HEK293 (cell line): Measurements from ENCODE around the gene EPN1.

Experiments used
- CTCF ChIA-PET: fragments of 350-600 bp; formaldehyde crosslinking; extraction: SDS; loops from one replicate; lab custom pipeline; 2021; ENCODE audit warnings: antibody characterized with exemption; lab: Yijun Ruan, JAX
- POLR2A ChIA-PET: fragments of 300-600 bp; formaldehyde crosslinking; extraction: SDS; loops from one replicate; lab custom pipeline; 2020; ENCODE audit warnings: antibody characterized with exemption, inconsistent platforms; lab: Yijun Ruan, JAX
- H3K27ac ChIP-seq: fragments of 200-500 bp; sonication (Bioruptor generic); 2 replicates; pipeline ENCODE4 v1.5.1; 2014; ENCODE audit warnings: low read depth, low read length, control low read depth, inconsistent platforms; ENCODE audit errors: extremely low read depth
- H3K36me3 ChIP-seq, 2 experiments: fragments of 200-500 bp in 1 of 2; sonication (Bioruptor generic) in 1 of 2; 1 replicate in 1 of 2; 2 replicates in 1 of 2; pipeline ENCODE4 v1.5.1; 2014 to 2017; ENCODE audit warnings: inconsistent platforms in 2 of 2, low read length in 2 of 2; ENCODE audit not compliant: control insufficient read depth in 2 of 2, insufficient read depth in 1 of 2
- H3K4me1 ChIP-seq: fragments of 200-500 bp; sonication (Bioruptor generic); 2 replicates; pipeline ENCODE4 v1.5.1; 2014; ENCODE audit warnings: mild to moderate bottlenecking, low read length, inconsistent platforms; ENCODE audit not compliant: control insufficient read depth, insufficient read depth
- H3K4me3 ChIP-seq: 2 replicates; pipeline ENCODE4 v1.5.1; 2011; ENCODE audit warnings: low read depth, mild to moderate bottlenecking, control low read depth, low read length, moderate library complexity
- H3K9me3 ChIP-seq: fragments of 200-500 bp; sonication (Bioruptor generic); 2 replicates; pipeline ENCODE4 v1.5.1; 2014; ENCODE audit warnings: low read depth, low read length, inconsistent platforms; ENCODE audit not compliant: control insufficient read depth, insufficient read depth
- PRDM4 ChIP-seq: fragments of 450-650 bp; formaldehyde crosslinking; IDR thresholded peaks from 2 replicates; pipeline ENCODE4 v1.5.1; 2017; ENCODE audit warnings: missing biosample characterization, missing genetic modification characterization
- SCRT1 ChIP-seq: fragments of 450-650 bp; formaldehyde crosslinking; IDR thresholded peaks from 2 replicates; pipeline ENCODE4 v1.5.1; 2016; ENCODE audit warnings: missing biosample characterization, missing genetic modification characterization, borderline replicate concordance
- TRIM28 ChIP-seq: IDR thresholded peaks from 2 replicates; pipeline ENCODE4 v1.6.1; 2011; ENCODE audit warnings: low read length, control low read depth, borderline replicate concordance
- WT1 ChIP-seq: fragments of 450-650 bp; formaldehyde crosslinking; IDR thresholded peaks from 2 replicates; pipeline ENCODE4 v1.5.1; 2016; ENCODE audit warnings: missing biosample characterization, missing genetic modification characterization
- YY2 ChIP-seq: fragments of 450-650 bp; formaldehyde crosslinking; IDR thresholded peaks from 2 replicates; pipeline ENCODE4 v1.5.1; 2016; ENCODE audit warnings: missing biosample characterization, missing genetic modification characterization
- ZFP69B ChIP-seq: fragments of 450-650 bp; formaldehyde crosslinking; IDR thresholded peaks from 2 replicates; pipeline ENCODE4 v1.5.1; 2016; ENCODE audit warnings: missing biosample characterization, missing genetic modification characterization
- ZNF10 ChIP-seq: fragments of 450-650 bp; formaldehyde crosslinking; IDR thresholded peaks from 2 replicates; pipeline ENCODE4 v1.5.1; 2017; ENCODE audit warnings: missing biosample characterization, missing genetic modification characterization
- ZNF114 ChIP-seq: fragments of 450-650 bp; formaldehyde crosslinking; IDR thresholded peaks from 2 replicates; pipeline ENCODE4 v1.5.0; 2017; ENCODE audit warnings: missing biosample characterization, missing genetic modification characterization
- ZNF146 ChIP-seq: fragments of 450-650 bp; formaldehyde crosslinking; IDR thresholded peaks from 2 replicates; pipeline ENCODE4 v1.5.1; 2016; ENCODE audit warnings: missing biosample characterization, missing genetic modification characterization
- ZNF211 ChIP-seq: fragments of 450-650 bp; formaldehyde crosslinking; IDR thresholded peaks from 2 replicates; pipeline ENCODE4 v1.5.1; 2016; ENCODE audit warnings: low read depth, missing biosample characterization, missing genetic modification characterization
- ZNF24 ChIP-seq: fragments of 450-650 bp; formaldehyde crosslinking; IDR thresholded peaks from 2 replicates; pipeline ENCODE4 v1.5.1; 2016; ENCODE audit warnings: missing biosample characterization, missing genetic modification characterization
- ZNF292 ChIP-seq: fragments of 450-650 bp; formaldehyde crosslinking; IDR thresholded peaks from 2 replicates; pipeline ENCODE4 v1.5.1; 2016; ENCODE audit warnings: low read depth, missing biosample characterization, missing genetic modification characterization, borderline replicate concordance
- ZNF311 ChIP-seq: fragments of 450-650 bp; formaldehyde crosslinking; IDR thresholded peaks from 2 replicates; pipeline ENCODE4 v1.5.1; 2017; ENCODE audit warnings: missing biosample characterization, missing genetic modification characterization, borderline replicate concordance
- ZNF37A ChIP-seq: fragments of 450-650 bp; IDR thresholded peaks from 2 replicates; pipeline ENCODE4 v1.5.1; 2018; ENCODE audit warnings: missing biosample characterization, missing genetic modification characterization
- ZNF398 ChIP-seq: fragments of 450-650 bp; formaldehyde crosslinking; IDR thresholded peaks from 2 replicates; pipeline ENCODE4 v1.5.1; 2017; ENCODE audit warnings: missing biosample characterization, missing genetic modification characterization
- ZNF514 ChIP-seq: fragments of 450-650 bp; formaldehyde crosslinking; IDR thresholded peaks from 2 replicates; pipeline ENCODE4 v1.5.1; 2016; ENCODE audit warnings: missing biosample characterization, missing genetic modification characterization
- ZNF561 ChIP-seq: fragments of 450-650 bp; IDR thresholded peaks from 2 replicates; pipeline ENCODE4 v1.5.1; 2018; ENCODE audit warnings: missing biosample characterization, missing genetic modification characterization, borderline replicate concordance
- ZNF707 ChIP-seq: fragments of 450-650 bp; formaldehyde crosslinking; IDR thresholded peaks from 2 replicates; pipeline ENCODE4 v1.5.1; 2016; ENCODE audit warnings: missing biosample characterization, missing genetic modification characterization
- ZSCAN16 ChIP-seq: fragments of 450-650 bp; formaldehyde crosslinking; IDR thresholded peaks from 2 replicates; pipeline ENCODE4 v1.5.1; 2016; ENCODE audit warnings: missing biosample characterization, missing genetic modification characterization
- ZSCAN30 ChIP-seq: fragments of 450-650 bp; IDR thresholded peaks from 2 replicates; pipeline ENCODE4 v1.5.1; 2018; ENCODE audit warnings: missing biosample characterization, mild to moderate bottlenecking, missing genetic modification characterization, moderate library complexity
- ZSCAN5A ChIP-seq: fragments of 450-650 bp; formaldehyde crosslinking; IDR thresholded peaks from 2 replicates; pipeline ENCODE4 v1.5.1; 2016; ENCODE audit warnings: missing biosample characterization, missing genetic modification characterization
- TF ChIP-seq, protein P1 (sequence below): fragments of 450-650 bp; formaldehyde crosslinking; IDR thresholded peaks from 2 replicates; pipeline ENCODE4; 2016; ENCODE audit warnings: missing biosample characterization, missing genetic modification characterization
- TF ChIP-seq, protein P2 (sequence below): fragments of 450-650 bp; IDR thresholded peaks from 2 replicates; pipeline ENCODE4 v1.5.1; 2018; ENCODE audit warnings: missing biosample characterization, missing genetic modification characterization

The EPN1 gene

GRCh38 chr19:55689411-55690108, 14.5 kb downstream of the EPN1 start:
- ChIA-PET POLR2A (no interaction called here), CTCF (no interaction called here)
- no peak overlapping the region for H3K27ac ChIP-seq
- peaks cover 18 to 95% of the 10 kb centered on the region in 2 experiments for H3K36me3 ChIP-seq
- no peaks in the 10 kb centered on the region for H3K9me3 ChIP-seq
- H3K4me1 ChIP-seq, result no peaks in the 10 kb centered on the region
- H3K4me3 ChIP-seq, result no peak overlapping the region
- TF ChIP-seq ZSCAN30 (tag by site-specific recombination), result no peak
- TF ChIP-seq ZNF561 (tag by site-specific recombination), result no peak
- no peak for TF ChIP-seq ZNF37A (tag by site-specific recombination)
- no peak for TF ChIP-seq ZNF114 (tag by site-specific recombination)
- TF ChIP-seq YY2 (tag by site-specific recombination), result no peak
- TF ChIP-seq, protein P1, sequence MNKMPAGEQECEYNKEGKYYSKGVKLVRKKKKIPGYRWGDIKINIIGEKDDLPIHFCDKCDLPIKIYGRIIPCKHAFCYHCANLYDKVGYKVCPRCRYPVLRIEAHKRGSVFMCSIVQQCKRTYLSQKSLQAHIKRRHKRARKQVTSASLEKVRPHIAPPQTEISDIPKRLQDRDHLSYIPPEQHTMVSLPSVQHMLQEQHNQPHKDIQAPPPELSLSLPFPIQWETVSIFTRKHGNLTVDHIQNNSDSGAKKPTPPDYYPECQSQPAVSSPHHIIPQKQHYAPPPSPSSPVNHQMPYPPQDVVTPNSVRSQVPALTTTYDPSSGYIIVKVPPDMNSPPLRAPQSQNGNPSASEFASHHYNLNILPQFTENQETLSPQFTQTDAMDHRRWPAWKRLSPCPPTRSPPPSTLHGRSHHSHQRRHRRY (tag by site-specific recombination), result no peak
- TF ChIP-seq ZNF398, result no peak
- TF ChIP-seq ZNF514 (tag by site-specific recombination), result no peak
- no peak for TF ChIP-seq TRIM28
- TF ChIP-seq ZNF707 (tag by site-specific recombination), result no peak
- no peak for TF ChIP-seq ZNF292
- no peak for TF ChIP-seq ZFP69B (tag by site-specific recombination)
- TF ChIP-seq ZSCAN5A (tag by site-specific recombination), result no peak

DNA sequence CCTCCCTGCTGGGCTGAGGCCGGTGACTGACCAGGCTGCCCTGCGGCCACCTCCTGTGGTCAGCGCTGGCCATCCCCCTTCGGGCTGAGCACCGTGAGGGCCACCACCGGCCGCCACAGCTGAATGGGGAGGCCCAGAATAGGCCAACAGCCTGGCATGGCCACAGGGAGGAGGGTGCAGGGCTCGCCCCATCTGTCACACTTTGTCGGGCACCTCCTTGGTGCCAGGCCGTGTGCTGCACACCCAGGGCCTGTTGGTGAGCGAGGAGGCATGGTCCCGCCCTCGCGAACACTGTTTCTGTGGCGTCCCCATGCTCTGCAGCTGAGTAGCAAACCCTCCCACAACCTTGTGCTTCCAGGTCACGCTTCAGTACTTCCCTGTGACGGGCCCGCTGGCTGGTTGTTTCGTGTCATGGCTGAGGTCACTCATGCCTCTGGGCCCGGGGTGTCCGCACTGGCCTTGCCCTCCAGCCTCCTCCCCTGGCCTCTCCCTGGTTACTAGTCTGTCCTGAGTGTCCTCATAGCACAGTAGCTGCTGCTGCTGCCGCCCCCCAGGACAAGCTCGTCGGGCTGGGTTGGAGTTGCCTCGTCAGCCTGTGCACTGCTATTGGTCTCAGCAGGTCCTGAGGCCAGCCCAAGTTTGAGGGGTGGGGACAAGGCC, 15.2 kb downstream of the EPN1 start:
- CTCF ChIA-PET, result no interaction called here
- no peak for TF ChIP-seq PRDM4
- no peak for TF ChIP-seq ZNF146 (tag by site-specific recombination)
- TF ChIP-seq, protein P2, sequence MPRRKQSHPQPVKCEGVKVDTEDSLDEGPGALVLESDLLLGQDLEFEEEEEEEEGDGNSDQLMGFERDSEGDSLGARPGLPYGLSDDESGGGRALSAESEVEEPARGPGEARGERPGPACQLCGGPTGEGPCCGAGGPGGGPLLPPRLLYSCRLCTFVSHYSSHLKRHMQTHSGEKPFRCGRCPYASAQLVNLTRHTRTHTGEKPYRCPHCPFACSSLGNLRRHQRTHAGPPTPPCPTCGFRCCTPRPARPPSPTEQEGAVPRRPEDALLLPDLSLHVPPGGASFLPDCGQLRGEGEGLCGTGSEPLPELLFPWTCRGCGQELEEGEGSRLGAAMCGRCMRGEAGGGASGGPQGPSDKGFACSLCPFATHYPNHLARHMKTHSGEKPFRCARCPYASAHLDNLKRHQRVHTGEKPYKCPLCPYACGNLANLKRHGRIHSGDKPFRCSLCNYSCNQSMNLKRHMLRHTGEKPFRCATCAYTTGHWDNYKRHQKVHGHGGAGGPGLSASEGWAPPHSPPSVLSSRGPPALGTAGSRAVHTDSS, result no peak
- TF ChIP-seq ZNF10 (tag by site-specific recombination), result no peak
- no peak for TF ChIP-seq ZSCAN16 (tag by site-specific recombination)
- no peak for TF ChIP-seq ZNF211 (tag by site-specific recombination)
- TF ChIP-seq TRIM28, result no peak
- TF ChIP-seq ZNF24 (tag by site-specific recombination), result no peak
- TF ChIP-seq WT1, result no peak
- no peak for TF ChIP-seq ZNF311 (tag by site-specific recombination)
- no peak for TF ChIP-seq SCRT1
- TF ChIP-seq, all 188 proteins: peak for 0
- Histone ChIP-seq H3K4me1 (no peaks in the 10 kb centered on the region), H3K4me3 (no peak overlapping the region), H3K36me3 (peaks cover 13 to 94% of the 10 kb centered on the region in 2 experiments), H3K9me3 (no peaks in the 10 kb centered on the region), H3K27ac (no peak overlapping the region)
- POLR2A ChIA-PET, result no interaction called here
